Skeletal muscle tissue (tissue), 4 donors: ENCODE measurements around the gene AIFM1. TPM values are rescaled to one million over a fixed set of nuclear protein-coding genes. Genes with fewer than 3 reads are reported as not detected.

Experiments used
- H3K27ac ChIP-seq: one replicate; pipeline ENCODE4 v1.7.0; 2013; ENCODE audit warnings: mild to moderate bottlenecking, low read depth, low read length, inconsistent platforms
- H3K27me3 ChIP-seq, 3 donors: one replicate each; pipeline ENCODE4 v1.7.0; 2013; ENCODE audit warnings: low read length in 3 of 3; ENCODE audit not compliant: control insufficient read depth in 3 of 3, insufficient read depth in 3 of 3
- H3K36me3 ChIP-seq, 3 donors: one replicate each; pipeline ENCODE4 v1.7.0; 2013; ENCODE audit warnings: low read length in 3 of 3; ENCODE audit not compliant: control insufficient read depth in 3 of 3, insufficient read depth in 3 of 3
- H3K4me1 ChIP-seq, 3 donors: one replicate each; pipeline ENCODE4 v1.7.0; 2013; ENCODE audit warnings: low read length in 3 of 3, mild to moderate bottlenecking in 3 of 3; ENCODE audit not compliant: control insufficient read depth in 3 of 3, insufficient read depth in 3 of 3
- H3K4me3 ChIP-seq, 3 donors: one replicate each; pipeline ENCODE4 v1.7.0; 2013; ENCODE audit warnings: low read length in 3 of 3
- H3K9ac ChIP-seq, 3 donors: one replicate each; pipeline ENCODE4 v1.7.0; 2013; ENCODE audit warnings: low read length in 3 of 3, mild to moderate bottlenecking in 3 of 3, moderate library complexity in 2 of 3, low read depth in 1 of 3
- H3K9me3 ChIP-seq, 3 donors: one replicate each; pipeline ENCODE4 v1.7.0; 2013; ENCODE audit warnings: low read length in 3 of 3; ENCODE audit not compliant: control insufficient read depth in 3 of 3
- total RNA-seq: library from RNA; depleted of rRNA; stranded (reverse); fragments of >200 nt; gene quantifications from one replicate; pipeline ENCODE4 v1.2.3, GENCODE V29; 2014
- donor health status: Osteomylitis.

Gene AIFM1
- 19.3 TPM for total RNA-seq

DNA sequence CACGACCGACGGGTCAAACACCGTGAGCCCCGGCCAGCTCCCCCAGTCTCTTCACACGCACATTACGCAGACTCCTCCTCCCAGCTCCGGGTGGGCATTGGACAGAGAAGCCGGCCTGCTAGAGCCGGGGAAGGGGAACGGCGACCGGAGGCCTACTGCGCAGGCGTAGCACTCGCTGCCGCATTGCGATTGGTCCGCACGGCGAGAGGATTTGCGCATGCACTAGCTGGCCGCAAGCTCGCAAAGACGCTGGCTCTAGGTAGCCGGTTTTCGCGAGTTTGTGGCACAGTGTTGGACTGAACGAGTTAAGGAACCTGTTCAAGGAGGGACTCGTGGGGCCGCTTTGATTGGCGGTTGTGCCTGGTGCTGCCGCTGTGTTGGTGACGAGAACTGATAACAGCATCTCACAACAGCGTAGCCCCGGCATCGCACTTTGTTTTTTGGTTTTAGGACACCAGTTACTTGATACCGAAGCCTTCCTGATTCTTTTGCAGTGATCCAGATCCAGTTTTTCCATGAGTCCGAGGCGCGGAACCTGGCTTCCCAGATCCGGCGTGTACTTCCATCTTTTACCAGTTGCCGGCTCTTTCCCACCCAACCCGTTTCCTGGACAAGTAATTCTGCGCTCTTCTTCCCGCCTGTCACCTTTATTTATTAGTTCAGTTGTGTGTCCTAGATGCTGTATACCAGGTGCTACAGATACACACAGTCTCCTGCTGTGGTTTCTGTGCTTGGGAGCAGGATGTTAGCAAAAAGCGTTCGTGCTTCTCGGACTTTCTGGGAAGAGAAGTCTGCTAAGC is at the start of gene AIFM1:
AIFM1 (minus strand) TSS at position 139 of the 800 bp plus-strand sequence. CDS start 185 bp downstream, outside the sequence.
- H3K4me1 ChIP-seq: peaks cover 9 to 21% (median 18%) of the 10 kb centered on the region in 3 donors
- peak within 1 kb of the TSS; percentile 79 for H3K27ac ChIP-seq
- no peaks in the 10 kb centered on the region for H3K9me3 ChIP-seq
- no peaks in the 10 kb centered on the region for H3K27me3 ChIP-seq
- peak within 1 kb of the TSS; percentile 72 to 91 (median 88) for H3K9ac ChIP-seq
- H3K4me3 ChIP-seq: peak within 1 kb of the TSS; percentile 73 to 85 (median 83)
- H3K36me3 ChIP-seq: no peaks in the 10 kb centered on the region

DNA sequence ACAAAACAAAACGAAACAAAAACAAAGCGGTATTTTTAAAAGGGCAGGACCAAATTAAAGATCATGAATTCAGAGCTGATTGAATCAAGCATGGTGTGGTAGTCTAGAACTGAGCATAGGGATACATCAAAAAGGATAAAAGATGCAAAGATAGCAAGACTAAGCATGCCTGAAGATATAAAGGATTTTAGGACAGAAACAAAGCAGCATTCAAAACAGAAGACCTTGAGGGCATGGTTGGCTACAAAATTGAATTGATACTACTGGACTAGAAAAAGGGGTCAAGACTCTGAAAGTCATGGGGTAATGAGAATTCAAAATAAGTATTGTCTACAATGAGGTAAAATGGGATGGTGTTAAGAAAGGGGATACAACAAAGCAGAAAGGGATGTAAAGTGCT is 47.7 kb upstream of the AIFM1 start:
- no peak overlapping the region for H3K27ac ChIP-seq
- no peak overlapping the region for H3K4me3 ChIP-seq
- H3K9me3 ChIP-seq: no peaks in the 10 kb centered on the region
- no peaks in the 10 kb centered on the region for H3K27me3 ChIP-seq
- H3K4me1 ChIP-seq: no peaks in the 10 kb centered on the region
- no peak overlapping the region for H3K9ac ChIP-seq
- peaks cover 0 to 8% (median 7%) of the 10 kb centered on the region in 3 donors for H3K36me3 ChIP-seq

DNA sequence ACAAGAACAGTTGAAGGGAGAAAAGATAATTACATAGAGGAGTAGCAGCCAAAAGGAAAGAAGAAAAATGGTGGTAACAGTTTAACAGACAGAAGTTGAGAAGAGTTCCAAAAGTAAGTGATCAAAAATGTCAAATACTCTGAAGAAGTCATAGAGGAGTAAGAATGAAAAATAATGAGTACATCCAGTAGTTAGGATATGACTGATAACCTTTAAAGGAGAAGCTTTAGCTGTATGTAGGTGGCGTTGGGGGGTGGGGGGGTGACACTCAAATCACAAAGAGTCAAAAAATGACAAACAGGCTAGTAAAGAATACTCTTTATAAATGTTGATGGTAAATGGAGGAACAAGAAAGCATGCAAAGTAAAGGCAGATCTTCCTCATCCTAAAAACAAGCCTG is 46.7 kb upstream of the AIFM1 start:
- peaks cover 0 to 8% (median 7%) of the 10 kb centered on the region in 3 donors for H3K36me3 ChIP-seq
- no peaks in the 10 kb centered on the region for H3K9me3 ChIP-seq

DNA sequence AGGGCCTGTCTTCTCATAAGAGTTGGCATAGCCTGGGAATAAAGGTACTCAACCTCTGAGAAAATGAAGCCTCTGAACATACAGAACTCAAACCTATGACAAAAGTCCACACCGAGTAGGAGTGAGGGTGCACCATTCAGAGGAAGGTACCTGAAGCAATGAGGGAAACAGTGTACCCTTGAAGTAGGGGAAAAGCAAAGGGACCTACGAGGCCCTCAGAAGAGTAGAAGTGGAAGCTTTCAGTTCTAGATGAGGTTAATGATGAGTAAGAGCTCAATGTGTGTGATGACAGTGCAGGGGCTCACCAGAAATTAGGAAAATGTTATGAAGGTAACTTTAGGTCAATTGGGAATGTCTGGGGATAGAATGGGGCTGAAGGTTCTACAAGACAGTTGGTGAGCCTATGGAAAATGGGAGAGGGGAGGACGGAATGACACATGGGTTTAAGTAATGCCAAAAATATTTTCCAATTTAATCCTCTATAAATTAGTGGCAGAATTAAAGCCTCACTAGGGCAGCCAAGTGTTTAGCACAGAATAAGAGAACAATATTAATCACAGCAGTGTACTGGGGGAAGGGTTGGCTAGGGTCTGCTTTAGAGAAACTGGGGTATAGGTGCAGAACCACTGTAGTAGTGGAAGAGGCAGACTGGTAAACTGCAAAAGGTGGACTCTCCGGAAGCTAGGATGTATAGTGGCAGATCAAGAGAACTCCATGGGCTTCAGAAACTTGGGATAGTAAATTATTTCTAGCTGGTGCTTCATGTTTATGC is 46.0 kb upstream of the AIFM1 start:
- Histone ChIP-seq H3K27ac (no peak overlapping the region), H3K36me3 (peaks cover 0 to 8% (median 7%) of the 10 kb centered on the region in 3 donors), H3K4me3 (no peak overlapping the region), H3K9ac (no peak overlapping the region), H3K27me3 (no peaks in the 10 kb centered on the region), H3K4me1 (no peaks in the 10 kb centered on the region), H3K9me3 (no peaks in the 10 kb centered on the region)

More for the DNA sequence above, 46.7 kb upstream of the AIFM1 start:
- H3K27ac ChIP-seq: no peak overlapping the region
- no peaks in the 10 kb centered on the region for H3K4me1 ChIP-seq
- H3K27me3 ChIP-seq: no peaks in the 10 kb centered on the region
- H3K4me3 ChIP-seq: no peak overlapping the region
- H3K9ac ChIP-seq: no peak overlapping the region

DNA sequence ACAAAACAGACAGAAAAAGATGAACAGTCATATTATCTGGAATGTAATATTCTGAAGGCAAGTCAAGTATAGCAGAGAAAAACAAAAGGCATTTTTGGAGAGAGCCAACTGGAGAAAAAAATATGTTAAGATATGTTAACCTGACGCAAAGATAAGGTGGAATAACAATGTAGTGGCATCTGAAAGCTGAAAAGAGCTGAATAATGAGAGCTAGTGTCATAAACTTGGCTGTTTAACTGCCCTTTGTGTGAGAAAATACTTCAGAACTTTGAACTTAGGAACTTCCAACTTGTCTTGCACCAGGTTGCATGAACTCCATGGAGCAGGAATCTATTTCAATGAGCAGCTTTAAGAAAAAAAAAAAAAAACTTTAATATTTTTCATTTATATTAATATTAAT is 39.0 kb upstream of the AIFM1 start:
- no peak overlapping the region for H3K4me3 ChIP-seq
- no peaks in the 10 kb centered on the region for H3K27me3 ChIP-seq
- H3K36me3 ChIP-seq: peaks cover 0 to 3% (median 0%) of the 10 kb centered on the region in 3 donors
- no peaks in the 10 kb centered on the region for H3K9me3 ChIP-seq
- no peak overlapping the region for H3K9ac ChIP-seq
- H3K4me1 ChIP-seq: no peaks in the 10 kb centered on the region
- H3K27ac ChIP-seq: no peak overlapping the region

DNA sequence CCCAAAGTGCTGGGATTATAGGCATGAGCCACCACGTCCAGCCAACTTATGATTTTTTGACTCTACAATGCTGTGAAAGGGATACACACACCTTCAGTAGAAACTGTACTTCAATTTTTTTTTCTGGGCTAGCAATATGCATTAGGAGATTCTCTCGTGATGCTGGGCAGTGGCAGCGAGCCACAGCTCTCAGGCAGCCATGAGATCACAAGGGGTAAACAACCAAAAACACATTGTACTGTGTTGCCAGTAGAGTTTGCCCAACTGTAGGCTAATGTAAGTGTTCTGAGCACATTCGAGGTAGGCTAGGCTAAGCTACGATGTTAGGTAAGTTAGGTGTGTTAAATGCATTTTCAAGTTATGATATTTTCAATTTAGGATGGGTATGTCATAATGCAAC is 31.8 kb upstream of the AIFM1 start:
- no peak overlapping the region for H3K9ac ChIP-seq
- H3K4me3 ChIP-seq: no peak overlapping the region
- H3K4me1 ChIP-seq: no peaks in the 10 kb centered on the region
- no peaks in the 10 kb centered on the region for H3K27me3 ChIP-seq
- no peaks in the 10 kb centered on the region for H3K9me3 ChIP-seq
- H3K36me3 ChIP-seq: no peaks in the 10 kb centered on the region
- no peak overlapping the region for H3K27ac ChIP-seq

DNA sequence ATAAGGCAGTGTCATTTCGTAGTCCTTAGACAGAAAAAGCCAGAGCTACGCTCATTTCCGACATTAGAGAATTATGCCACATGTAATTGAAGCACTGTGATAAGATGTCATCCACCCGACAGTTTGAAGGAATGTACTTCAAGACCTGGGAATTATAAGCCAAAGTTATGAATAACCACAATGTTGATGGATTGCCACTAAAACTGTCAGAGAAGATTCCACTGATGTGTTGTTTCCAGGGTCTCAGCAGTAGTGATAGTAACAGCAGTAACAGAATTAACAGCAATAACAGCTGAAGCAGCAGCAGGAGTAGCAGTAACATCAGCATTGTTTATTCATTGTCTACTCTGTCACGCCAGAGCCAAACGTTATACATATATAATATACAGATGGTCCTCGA is 30.8 kb upstream of the AIFM1 start:
- Histone ChIP-seq H3K27me3 (no peaks in the 10 kb centered on the region), H3K27ac (no peak overlapping the region), H3K9ac (no peak overlapping the region), H3K4me3 (no peak overlapping the region), H3K9me3 (no peaks in the 10 kb centered on the region), H3K4me1 (no peaks in the 10 kb centered on the region), H3K36me3 (no peaks in the 10 kb centered on the region)

DNA sequence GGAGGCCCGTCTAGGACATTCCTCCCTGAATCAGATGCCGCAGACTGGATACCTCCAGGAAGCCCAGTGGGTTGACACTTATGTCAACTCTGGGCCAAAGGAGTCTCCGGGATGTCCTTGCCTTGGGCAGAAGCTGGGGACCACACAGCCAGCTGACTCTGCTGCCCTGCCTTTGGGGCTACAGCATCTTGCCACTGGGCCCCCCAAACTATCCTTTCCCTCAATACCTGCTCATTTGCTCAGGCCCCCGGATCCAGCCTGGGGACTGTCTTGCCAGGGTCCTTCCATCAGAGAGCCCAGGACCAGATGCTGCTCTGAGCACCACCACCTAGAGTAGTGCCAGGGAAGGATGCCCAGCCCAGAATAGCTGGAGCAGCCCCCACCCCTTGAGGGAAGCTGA is 25.2 kb upstream of the AIFM1 start:
- Histone ChIP-seq H3K9me3 (no peaks in the 10 kb centered on the region), H3K27ac (no peak overlapping the region), H3K4me3 (no peak overlapping the region), H3K4me1 (no peaks in the 10 kb centered on the region), H3K36me3 (no peaks in the 10 kb centered on the region), H3K9ac (no peak overlapping the region), H3K27me3 (no peaks in the 10 kb centered on the region)

DNA sequence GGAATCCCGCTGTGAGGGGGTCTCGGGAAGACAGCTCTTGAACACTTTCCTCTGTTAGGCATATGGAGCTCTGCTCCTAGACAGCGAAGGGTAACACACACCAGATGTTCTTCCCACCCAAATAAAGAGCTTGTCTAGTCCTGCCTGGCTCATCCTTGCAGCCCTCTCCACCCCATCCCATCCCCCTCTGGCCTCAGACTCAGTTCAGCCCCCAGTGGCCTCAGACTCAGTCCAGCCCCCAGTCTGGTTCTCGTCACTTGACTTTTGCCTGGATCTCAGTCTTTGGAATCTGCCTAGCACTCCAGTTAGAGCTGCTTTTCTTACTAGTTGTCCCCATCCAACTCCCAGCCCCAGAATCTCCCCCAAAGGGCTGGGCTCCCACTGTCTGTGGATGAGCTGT is 21.0 kb upstream of the AIFM1 start:
- H3K36me3 ChIP-seq: no peaks in the 10 kb centered on the region
- H3K9ac ChIP-seq: no peak overlapping the region
- no peaks in the 10 kb centered on the region for H3K9me3 ChIP-seq
- H3K4me1 ChIP-seq: no peaks in the 10 kb centered on the region
- no peak overlapping the region for H3K27ac ChIP-seq
- H3K4me3 ChIP-seq: no peak overlapping the region
- no peaks in the 10 kb centered on the region for H3K27me3 ChIP-seq

DNA sequence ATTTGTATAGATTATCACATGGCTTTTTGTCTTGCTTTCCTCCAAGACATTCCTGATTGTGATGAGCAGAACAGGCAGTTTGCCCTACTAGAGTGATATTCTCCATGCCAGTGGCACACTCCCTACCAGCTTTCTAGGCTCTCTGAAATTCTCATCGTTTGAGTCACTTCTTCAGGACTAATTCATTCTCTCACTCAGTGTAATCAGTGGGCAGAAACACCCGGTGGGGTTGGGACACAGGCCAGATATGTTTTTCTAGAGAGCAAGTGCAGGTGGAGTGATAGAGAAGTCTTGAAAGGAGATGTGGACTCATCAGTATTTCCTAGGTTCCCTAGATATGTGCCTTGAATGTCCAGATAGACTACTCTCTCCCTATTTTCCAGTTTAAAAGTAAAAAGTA is 19.2 kb upstream of the AIFM1 start:
- Histone ChIP-seq H3K27me3 (no peaks in the 10 kb centered on the region), H3K4me1 (peaks cover 0 to under 1% (median 0%) of the 10 kb centered on the region in 3 donors), H3K9ac (no peak overlapping the region), H3K4me3 (no peak overlapping the region), H3K9me3 (no peaks in the 10 kb centered on the region), H3K36me3 (no peaks in the 10 kb centered on the region), H3K27ac (no peak overlapping the region)
